ENCODE results near the gene AKIP1.
"Not testable (repeated sequence)": the region's sequence is repeated elsewhere in the genome, so short reads cannot be mapped to it uniquely, and the experiment has no call there.

The AKIP1 gene, protein sequence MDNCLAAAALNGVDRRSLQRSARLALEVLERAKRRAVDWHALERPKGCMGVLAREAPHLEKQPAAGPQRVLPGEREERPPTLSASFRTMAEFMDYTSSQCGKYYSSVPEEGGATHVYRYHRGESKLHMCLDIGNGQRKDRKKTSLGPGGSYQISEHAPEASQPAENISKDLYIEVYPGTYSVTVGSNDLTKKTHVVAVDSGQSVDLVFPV

DNA sequence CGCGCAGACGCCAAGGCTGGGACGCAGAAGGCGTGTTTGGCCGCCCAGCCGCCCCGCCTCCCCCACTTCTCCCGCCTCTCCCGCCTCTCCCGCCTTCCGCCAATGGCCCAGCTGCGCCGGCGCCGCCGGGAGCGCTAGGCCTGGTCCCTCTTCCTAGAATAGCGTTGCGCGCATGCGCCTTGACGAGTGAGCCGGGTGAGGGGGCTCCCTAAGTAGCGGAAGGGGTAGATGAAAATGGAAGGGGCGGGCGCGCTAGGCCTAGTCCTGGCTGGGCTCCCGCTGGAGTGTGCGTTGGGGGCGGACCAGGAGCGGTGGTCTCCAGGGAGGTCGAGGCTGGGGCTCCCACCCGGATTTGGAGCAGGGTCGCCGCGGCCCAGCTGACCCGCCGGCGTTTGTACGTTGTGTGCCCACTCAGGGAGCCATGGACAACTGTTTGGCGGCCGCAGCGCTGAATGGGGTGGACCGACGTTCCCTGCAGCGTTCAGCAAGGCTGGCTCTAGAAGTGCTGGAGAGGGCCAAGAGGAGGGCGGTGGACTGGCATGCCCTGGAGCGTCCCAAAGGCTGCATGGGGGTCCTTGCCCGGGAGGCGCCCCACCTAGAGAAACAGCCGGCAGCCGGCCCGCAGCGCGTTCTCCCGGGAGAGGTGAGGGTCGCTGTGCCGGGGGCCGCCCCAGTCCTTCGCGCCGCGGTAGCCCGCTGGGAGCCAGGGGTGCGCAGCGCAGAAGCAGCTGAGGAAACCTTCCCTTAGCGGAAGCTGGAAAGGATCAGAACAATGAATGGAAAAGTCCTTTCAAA lies at the start of gene AKIP1:
Gene AKIP1 (plus strand): TSS at position 161 of the 795 bp plus-strand sequence. CDS start 261 bp downstream, at position 422.
- H3K4me3 Mint-ChIP-seq: peak within 1 kb of the TSS; percentile 95
- peak; percentile 32 to 51 for DNase-seq (ENCODE audit: low spot score in 2 of 2)
- H3K27me3 Mint-ChIP-seq: peaks cover 2% of the 10 kb centered on the region
- H3K27ac Mint-ChIP-seq: peak within 1 kb of the TSS; percentile 58
- H3K36me3 Mint-ChIP-seq: no peaks in the 10 kb centered on the region
- peaks cover 24% of the 10 kb centered on the region for H3K4me1 Mint-ChIP-seq
- no peaks in the 10 kb centered on the region for H3K9me3 Mint-ChIP-seq
- peak; percentile 56 for ATAC-seq (ENCODE audit: low read depth)

DNA sequence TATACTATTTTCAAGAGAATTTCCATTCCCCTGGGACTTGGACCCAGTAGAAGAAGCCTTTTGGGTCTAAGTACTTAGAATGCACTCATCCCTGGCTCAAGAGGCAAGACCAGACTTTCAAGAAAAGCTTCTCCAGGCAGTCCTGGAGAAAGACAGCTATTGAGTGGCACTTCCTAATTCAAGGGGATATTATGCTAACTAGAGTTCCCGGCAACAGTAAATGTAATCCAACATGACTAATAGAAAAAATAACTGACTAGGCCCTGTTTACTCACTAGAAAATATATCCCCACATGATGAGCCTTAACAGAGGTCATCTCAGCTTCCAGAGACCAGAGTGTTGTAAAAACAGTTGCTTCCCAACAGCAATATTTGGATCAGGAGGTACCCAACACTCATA lies 47.2 kb upstream of the AKIP1 start:
- no peak for ATAC-seq (ENCODE audit: low read depth)
- Mint-ChIP-seq H3K36me3 (no peaks in the 10 kb centered on the region), H3K4me3 (no peak overlapping the region), H3K27ac (no peak overlapping the region), H3K9me3 (no peaks in the 10 kb centered on the region), H3K4me1 (no peaks in the 10 kb centered on the region), H3K27me3 (peaks cover 18% of the 10 kb centered on the region)
- DNase-seq (ENCODE audit: low spot score in 2 of 2): no peak

DNA sequence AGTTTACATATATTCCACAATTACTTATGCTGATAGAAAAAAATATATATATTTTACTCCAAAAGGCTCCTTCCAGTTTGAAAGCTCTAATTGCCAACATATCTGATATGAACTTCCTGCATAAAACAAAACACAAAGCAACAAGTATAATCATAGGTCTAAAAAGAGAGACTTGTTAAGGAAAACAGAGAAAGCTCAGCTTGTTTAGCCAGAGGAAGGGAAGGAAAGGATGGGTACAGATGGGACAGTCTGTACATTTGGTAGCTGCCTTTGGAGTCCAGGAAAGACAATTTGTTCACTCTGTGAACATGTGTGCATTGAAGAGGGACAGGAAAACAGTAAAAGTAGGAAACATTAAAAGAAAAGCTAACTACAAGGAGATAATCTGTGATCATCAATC lies 45.7 kb upstream of the AKIP1 start:
- no peak for ATAC-seq (ENCODE audit: low read depth)
- Mint-ChIP-seq H3K36me3 (no peaks in the 10 kb centered on the region), H3K27me3 (peaks cover 16% of the 10 kb centered on the region), H3K27ac (no peak overlapping the region), H3K9me3 (no peaks in the 10 kb centered on the region), H3K4me1 (peaks cover 2% of the 10 kb centered on the region), H3K4me3 (no peak overlapping the region)
- no peak for DNase-seq (ENCODE audit: low spot score in 2 of 2)

DNA sequence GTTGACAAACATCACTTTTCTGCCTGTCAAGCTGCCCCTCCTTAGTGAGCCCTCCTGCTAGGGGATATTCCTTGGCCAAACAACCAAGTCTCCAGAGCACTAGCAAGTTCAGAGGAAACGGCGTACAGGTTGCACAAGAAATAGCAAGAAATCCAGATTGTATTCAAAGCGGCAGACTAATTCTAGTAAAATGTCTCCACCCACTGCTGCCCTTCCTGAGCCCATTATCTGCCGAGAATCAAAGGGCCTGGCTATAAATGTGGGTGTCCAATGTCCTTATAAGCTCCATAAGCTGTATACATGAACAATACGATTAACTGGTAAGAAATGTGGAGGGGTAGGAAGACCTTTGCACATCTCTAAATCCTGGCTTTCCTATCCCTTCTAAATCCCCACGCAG lies 44.0 kb upstream of the AKIP1 start:
- H3K4me1 Mint-ChIP-seq: peaks cover 2% of the 10 kb centered on the region
- DNase-seq (ENCODE audit: low spot score in 2 of 2) (no peak), ATAC-seq (ENCODE audit: low read depth) (no peak)
- H3K36me3 Mint-ChIP-seq: no peaks in the 10 kb centered on the region
- H3K27ac Mint-ChIP-seq: no peak overlapping the region
- peaks cover 15% of the 10 kb centered on the region for H3K27me3 Mint-ChIP-seq
- no peak overlapping the region for H3K4me3 Mint-ChIP-seq
- H3K9me3 Mint-ChIP-seq: no peaks in the 10 kb centered on the region

DNA sequence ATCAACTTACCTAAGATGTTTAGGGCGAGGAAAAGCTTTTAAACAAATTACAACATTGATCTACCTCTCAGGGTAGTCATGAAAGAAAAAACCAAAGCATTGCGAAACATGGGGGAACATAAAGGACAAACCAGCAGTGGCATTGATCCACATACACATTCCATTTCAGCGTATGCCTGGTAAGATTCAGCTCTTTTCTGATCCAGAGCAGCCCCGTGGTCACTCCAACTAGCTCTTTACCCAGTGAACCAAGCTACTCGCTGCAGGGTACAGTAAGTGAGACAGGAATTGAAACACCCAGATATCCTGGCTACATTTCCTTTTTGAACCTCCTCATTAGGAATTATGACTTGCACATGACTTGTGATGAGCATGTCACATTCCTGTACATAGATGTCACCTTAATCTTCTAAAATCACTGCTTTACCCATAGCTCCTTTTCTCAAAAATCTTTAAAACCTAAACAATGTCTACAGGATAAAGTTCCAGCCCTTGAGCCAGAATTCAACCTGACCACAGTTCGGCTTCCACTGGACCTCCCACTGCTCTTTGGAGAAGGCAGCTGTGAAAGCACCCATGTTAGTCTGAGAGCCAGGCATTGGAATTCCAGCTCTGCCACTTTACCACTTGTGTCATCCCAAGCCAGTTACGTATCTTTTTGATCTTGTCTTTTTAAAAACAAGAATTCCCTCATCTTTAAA lies 42.9 kb upstream of the AKIP1 start:
- ATAC-seq (ENCODE audit: low read depth) (no peak), DNase-seq (ENCODE audit: low spot score in 2 of 2) (no peak)
- H3K36me3 Mint-ChIP-seq: no peaks in the 10 kb centered on the region
- H3K4me3 Mint-ChIP-seq: no peak overlapping the region
- no peaks in the 10 kb centered on the region for H3K9me3 Mint-ChIP-seq
- peaks cover 2% of the 10 kb centered on the region for H3K4me1 Mint-ChIP-seq
- no peak overlapping the region for H3K27ac Mint-ChIP-seq
- H3K27me3 Mint-ChIP-seq: peaks cover 18% of the 10 kb centered on the region

DNA sequence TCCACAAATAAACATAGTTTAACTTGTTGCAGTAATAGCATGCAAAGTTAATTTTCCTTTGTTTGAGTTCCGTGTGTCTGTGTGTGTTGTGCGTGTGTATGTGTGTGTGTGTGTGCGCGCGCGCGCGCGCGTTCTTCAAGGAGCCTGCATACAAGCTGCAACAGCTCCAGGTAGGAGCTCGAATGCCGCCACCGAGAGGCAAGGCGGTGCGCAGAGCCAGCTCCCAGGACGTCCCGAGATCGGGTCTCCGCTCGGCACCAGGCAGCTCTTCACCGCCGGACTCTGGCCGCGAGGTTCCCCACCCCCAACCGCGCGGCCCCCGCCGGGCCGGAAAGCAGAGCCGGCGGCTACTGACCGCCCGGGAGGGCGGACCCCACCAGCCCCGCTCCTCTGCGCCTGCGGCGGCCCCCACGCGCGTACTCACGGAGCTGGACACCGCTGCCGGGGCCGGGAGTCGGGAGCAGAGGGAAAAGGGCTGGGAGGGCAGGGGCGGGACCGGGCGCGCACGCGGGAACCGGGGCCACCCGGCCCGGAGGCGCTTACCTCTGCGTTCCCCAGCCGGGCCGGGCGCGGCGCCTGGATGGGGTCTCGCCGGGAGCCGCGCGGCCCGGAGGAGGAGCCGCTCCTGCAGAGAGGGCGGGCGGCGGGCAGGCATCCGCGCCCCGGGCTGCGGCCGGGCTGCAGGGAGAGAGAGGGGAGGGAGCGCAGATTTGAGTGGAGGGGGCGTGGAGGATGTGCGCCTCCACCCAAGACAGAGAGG lies 40.4 kb upstream of the AKIP1 start:
- peak overlapping the region; percentile 62 for H3K4me3 Mint-ChIP-seq
- ATAC-seq (ENCODE audit: low read depth) (peak; percentile 38), DNase-seq (ENCODE audit: low spot score in 2 of 2) (peak in 1 of 2 donors; percentile 14)
- peaks cover 17% of the 10 kb centered on the region for H3K27me3 Mint-ChIP-seq
- no peak overlapping the region for H3K27ac Mint-ChIP-seq
- no peaks in the 10 kb centered on the region for H3K36me3 Mint-ChIP-seq
- no peaks in the 10 kb centered on the region for H3K9me3 Mint-ChIP-seq
- H3K4me1 Mint-ChIP-seq: peaks cover 12% of the 10 kb centered on the region

DNA sequence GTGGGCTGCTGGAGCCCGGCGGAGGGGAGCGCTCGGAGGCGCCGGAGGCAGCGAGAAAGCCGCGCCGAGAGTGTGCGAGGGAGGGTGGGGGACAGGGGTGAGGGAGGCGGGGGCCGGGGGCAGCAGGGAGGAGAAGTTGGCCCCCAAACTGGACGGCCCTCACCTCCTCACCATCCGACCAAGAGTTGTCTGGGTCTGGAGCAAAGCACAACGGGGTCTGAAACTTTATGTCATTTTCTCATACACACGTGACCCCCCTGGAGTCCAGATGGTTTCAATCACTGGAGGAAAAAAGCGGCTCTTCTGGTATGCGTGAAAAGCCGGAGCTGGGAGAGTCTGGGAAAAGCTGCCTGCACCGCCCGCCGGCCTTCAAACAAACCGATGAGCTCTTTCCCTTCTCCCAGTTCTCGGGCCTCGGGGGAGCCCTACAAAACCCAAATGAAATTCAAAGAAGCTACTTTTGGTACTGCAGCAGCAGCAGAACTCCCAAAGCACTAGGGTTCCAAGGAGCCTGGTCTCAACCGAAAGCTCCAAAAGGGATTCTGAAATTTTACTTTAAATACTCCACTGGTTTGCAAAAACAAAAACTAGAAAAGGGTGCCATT lies 39.7 kb upstream of the AKIP1 start:
- Mint-ChIP-seq H3K9me3 (no peaks in the 10 kb centered on the region), H3K27ac (no peak overlapping the region), H3K27me3 (peaks cover 17% of the 10 kb centered on the region), H3K36me3 (no peaks in the 10 kb centered on the region), H3K4me1 (peaks cover 12% of the 10 kb centered on the region), H3K4me3 (peak overlapping the region; percentile 55)
- DNase-seq (ENCODE audit: low spot score in 2 of 2) (no peak), ATAC-seq (ENCODE audit: low read depth) (no peak)

DNA sequence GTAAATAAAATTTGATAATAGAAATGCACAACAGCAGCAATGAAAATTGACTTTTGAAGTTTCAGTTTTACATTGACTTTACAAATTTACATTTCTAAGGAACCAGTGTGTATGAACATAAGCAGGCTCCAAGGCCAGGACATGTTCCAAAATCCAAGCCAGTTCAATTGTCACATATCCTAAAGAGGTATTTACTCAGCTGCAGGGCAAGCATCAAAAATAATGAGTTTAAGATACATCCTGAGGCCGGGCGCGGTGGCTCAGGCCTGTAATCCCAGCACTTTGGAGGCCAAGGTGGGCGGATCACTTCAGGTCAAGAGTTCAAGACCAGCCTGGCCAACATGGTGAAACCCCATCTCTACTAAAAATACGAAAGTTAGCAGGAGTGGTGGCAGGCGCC lies 39.0 kb upstream of the AKIP1 start:
- Mint-ChIP-seq H3K4me3 (no peak overlapping the region), H3K4me1 (peaks cover 12% of the 10 kb centered on the region)
- ATAC-seq (ENCODE audit: low read depth): no peak

DNA sequence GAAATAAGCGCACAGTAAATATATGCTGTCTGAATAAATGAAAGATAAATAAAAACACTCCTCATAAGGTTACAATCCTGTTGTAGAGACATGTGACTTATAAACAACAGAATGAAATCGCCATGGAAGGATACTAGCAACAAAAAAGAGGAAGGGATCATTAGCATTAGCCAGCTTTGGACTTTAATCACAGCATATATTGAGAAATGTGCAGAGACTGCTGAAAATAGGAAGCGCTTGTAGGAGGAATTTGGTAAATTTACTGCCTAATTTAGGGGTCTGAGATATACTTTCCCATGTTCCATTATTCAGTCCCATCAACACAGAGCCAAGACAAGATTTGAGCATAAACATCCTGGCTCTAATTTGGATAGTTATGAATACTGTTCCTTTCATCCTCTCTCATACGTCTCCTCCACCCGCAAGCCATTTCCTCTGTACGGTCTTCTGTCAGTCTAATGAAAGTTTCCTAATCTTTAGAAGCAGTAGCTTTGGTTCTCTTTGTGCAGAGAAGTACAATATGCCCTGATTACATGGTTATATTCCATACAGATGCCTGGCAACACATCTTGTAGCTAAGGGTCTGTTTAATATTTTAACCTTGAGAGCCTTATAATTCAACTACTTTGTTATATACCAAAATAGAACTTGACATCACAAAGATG lies 37.1 kb upstream of the AKIP1 start:
- Mint-ChIP-seq H3K27me3 (peaks cover 9% of the 10 kb centered on the region), H3K27ac (no peak overlapping the region), H3K4me3 (peak overlapping the region; percentile 0), H3K4me1 (peaks cover 12% of the 10 kb centered on the region), H3K36me3 (no peaks in the 10 kb centered on the region), H3K9me3 (no peaks in the 10 kb centered on the region)
- no peak for DNase-seq (ENCODE audit: low spot score in 2 of 2)
- ATAC-seq (ENCODE audit: low read depth): no peak

More for the DNA sequence above, 39.0 kb upstream of the AKIP1 start:
- peaks cover 14% of the 10 kb centered on the region for H3K27me3 Mint-ChIP-seq
- H3K27ac Mint-ChIP-seq: no peak overlapping the region
- H3K9me3 Mint-ChIP-seq: no peaks in the 10 kb centered on the region
- no peak for DNase-seq (ENCODE audit: low spot score in 2 of 2)
- H3K36me3 Mint-ChIP-seq: no peaks in the 10 kb centered on the region

DNA sequence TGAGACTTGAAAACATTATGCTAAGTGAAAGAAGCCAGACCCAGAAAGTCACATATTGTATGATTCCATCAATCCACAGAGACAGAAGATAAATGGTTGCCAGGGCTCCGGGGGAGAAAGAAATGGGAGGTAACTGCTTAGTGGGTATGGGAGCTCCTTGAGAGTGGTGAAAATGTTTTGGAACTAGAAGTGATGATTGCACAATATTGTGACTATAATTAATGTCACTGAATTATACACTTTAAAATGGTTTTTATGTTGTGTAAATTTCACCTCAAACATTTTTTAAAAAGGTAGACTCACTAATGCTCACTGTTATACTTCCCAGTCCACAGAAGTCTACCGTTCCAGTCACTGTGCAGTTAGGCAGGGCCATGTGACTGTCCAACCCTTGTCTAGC lies 32.2 kb upstream of the AKIP1 start:
- Mint-ChIP-seq H3K27me3 (peaks cover 11% of the 10 kb centered on the region), H3K36me3 (no peaks in the 10 kb centered on the region), H3K9me3 (no peaks in the 10 kb centered on the region)

DNA sequence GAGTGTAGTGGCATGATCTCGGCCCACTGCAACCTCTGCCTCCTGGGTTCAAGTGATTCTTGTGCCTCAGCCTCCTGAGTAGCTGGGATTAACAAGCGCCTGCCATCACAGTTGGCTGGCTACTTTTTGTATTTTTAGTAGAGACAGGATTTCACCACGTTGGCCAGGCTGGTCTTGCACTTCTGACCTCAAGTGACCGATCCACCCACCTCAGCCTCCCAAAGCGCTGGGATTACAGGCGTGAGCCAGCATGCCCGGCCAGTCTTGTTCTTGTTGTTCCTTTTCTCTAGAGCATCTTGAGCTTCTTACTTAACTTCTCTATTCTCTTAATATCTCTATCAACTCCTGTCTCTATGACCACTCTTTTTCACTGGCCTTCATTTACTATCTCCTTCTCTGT lies 29.4 kb upstream of the AKIP1 start:
- not testable (repeated sequence) for DNase-seq (ENCODE audit: low spot score in 2 of 2); H3K27ac Mint-ChIP-seq; ATAC-seq (ENCODE audit: low read depth); H3K4me3 Mint-ChIP-seq; H3K9me3 Mint-ChIP-seq; H3K36me3 Mint-ChIP-seq; H3K4me1 Mint-ChIP-seq
- peaks cover 17% of the 10 kb centered on the region for H3K27me3 Mint-ChIP-seq

More for the DNA sequence above, 32.2 kb upstream of the AKIP1 start:
- H3K4me1 Mint-ChIP-seq: peaks cover 7% of the 10 kb centered on the region
- ATAC-seq (ENCODE audit: low read depth) (no peak), DNase-seq (ENCODE audit: low spot score in 2 of 2) (no peak)
- no peak overlapping the region for H3K4me3 Mint-ChIP-seq
- no peak overlapping the region for H3K27ac Mint-ChIP-seq

DNA sequence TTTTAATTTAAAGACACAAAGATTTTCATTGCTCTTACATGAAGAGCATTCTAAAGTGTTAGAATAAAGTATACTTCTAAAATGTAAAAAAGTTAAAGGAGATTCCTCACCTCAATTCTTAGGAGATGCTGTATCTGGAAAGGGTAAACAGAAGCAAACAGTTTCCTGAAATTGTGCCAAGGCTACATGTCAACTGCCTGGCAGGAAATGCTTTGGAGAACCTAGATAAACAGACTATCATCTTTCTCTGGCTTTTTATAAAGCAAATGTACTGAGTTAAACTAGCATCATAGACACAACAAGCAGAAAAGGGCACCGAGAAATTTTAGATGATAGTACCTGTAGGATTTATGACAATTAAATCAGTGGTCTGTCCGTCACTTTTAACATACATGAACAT lies 24.7 kb upstream of the AKIP1 start:
- Mint-ChIP-seq H3K36me3 (no peaks in the 10 kb centered on the region), H3K4me3 (no peak overlapping the region), H3K27ac (no peak overlapping the region), H3K27me3 (peaks cover 27% of the 10 kb centered on the region), H3K9me3 (peaks cover 4% of the 10 kb centered on the region), H3K4me1 (no peaks in the 10 kb centered on the region)
- no peak for ATAC-seq (ENCODE audit: low read depth)
- DNase-seq (ENCODE audit: low spot score in 2 of 2): no peak

DNA sequence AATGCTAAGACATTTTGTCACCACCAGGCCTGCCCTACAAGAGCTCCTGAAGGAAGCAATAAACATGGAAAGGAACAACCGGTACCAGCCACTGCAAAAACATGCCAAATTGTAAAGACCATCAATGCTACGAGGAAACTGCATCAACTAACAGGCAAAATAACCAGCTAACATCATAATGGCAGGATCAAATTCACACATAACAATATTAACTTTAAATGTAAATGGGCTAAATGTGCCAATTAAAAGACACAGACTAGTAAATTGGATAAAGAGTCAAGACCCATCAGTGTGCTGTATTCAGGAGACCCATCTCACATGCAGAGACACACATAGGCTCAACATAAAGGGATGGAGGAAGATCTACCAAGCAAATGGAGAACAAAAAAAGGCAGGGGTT lies 19.8 kb upstream of the AKIP1 start:
- H3K4me3 Mint-ChIP-seq; H3K9me3 Mint-ChIP-seq; H3K36me3 Mint-ChIP-seq; H3K4me1 Mint-ChIP-seq; DNase-seq (ENCODE audit: low spot score in 2 of 2); ATAC-seq (ENCODE audit: low read depth); H3K27ac Mint-ChIP-seq: not testable (repeated sequence)
- H3K27me3 Mint-ChIP-seq: peaks cover 19% of the 10 kb centered on the region

Measured in memory B cell (primary cell).